IPS-18a (cell line): ENCODE data around the gene NDUFAB1.

Experiments
- H3K27ac ChIP-seq: one replicate; pipeline ENCODE4 v1.5.1; 2013; ENCODE audit warnings: low read length
- H3K27me3 ChIP-seq: one replicate; pipeline ENCODE4 v1.6.1; 2013; ENCODE audit warnings: mild to moderate bottlenecking, low read length; ENCODE audit not compliant: control insufficient read depth, insufficient read depth
- H3K36me3 ChIP-seq: one replicate; pipeline ENCODE4 v1.6.1; 2013; ENCODE audit warnings: low read depth, low read length; ENCODE audit not compliant: control insufficient read depth
- H3K4me1 ChIP-seq: one replicate; pipeline ENCODE4 v1.6.1; 2013; ENCODE audit warnings: low read depth, low read length; ENCODE audit not compliant: control insufficient read depth
- H3K4me3 ChIP-seq: one replicate; pipeline ENCODE4 v1.5.1; 2013; ENCODE audit warnings: low read length
- H3K9ac ChIP-seq: one replicate; pipeline ENCODE4 v1.6.1; 2013; ENCODE audit warnings: mild to moderate bottlenecking, low read length, moderate library complexity
- H3K9me3 ChIP-seq: one replicate; pipeline ENCODE4 v1.6.1; 2013; ENCODE audit warnings: low read depth, low read length; ENCODE audit not compliant: control insufficient read depth

The NDUFAB1 gene

GRCh38 chr16:23539984-23540816 is 55.9 kb downstream of the NDUFAB1 start:
- H3K9ac ChIP-seq = no peak overlapping the region
- no peaks in the 10 kb centered on the region for H3K4me1 ChIP-seq
- no peaks in the 10 kb centered on the region for H3K27me3 ChIP-seq
- H3K36me3 ChIP-seq = peaks cover 49% of the 10 kb centered on the region
- H3K27ac ChIP-seq = no peak overlapping the region
- no peaks in the 10 kb centered on the region for H3K9me3 ChIP-seq
- H3K4me3 ChIP-seq = no peak overlapping the region

- Histone ChIP-seq H3K36me3 (peaks cover 52% of the 10 kb centered on the region), H3K4me3 (no peak overlapping the region), H3K27ac (no peak overlapping the region), H3K9me3 (no peaks in the 10 kb centered on the region), H3K27me3 (no peaks in the 10 kb centered on the region), H3K4me1 (no peaks in the 10 kb centered on the region), H3K9ac (no peak overlapping the region)
Observed at GRCh38 chr16:23538919-23539278, 57.2 kb downstream of the NDUFAB1 start.

- Histone ChIP-seq H3K27me3 (no peaks in the 10 kb centered on the region), H3K9ac (no peak overlapping the region), H3K36me3 (peaks cover 59% of the 10 kb centered on the region), H3K27ac (no peak overlapping the region), H3K4me3 (no peak overlapping the region), H3K4me1 (no peaks in the 10 kb centered on the region), H3K9me3 (no peaks in the 10 kb centered on the region)
Observed at GRCh38 chr16:23537390-23537789, 58.7 kb downstream of the NDUFAB1 start.

GRCh38 chr16:23535901-23536300 is 60.2 kb downstream of the NDUFAB1 start:
- H3K27ac ChIP-seq = no peak overlapping the region
- no peak overlapping the region for H3K4me3 ChIP-seq
- H3K36me3 ChIP-seq = peaks cover 63% of the 10 kb centered on the region
- no peaks in the 10 kb centered on the region for H3K9me3 ChIP-seq
- no peak overlapping the region for H3K9ac ChIP-seq
- H3K4me1 ChIP-seq = no peaks in the 10 kb centered on the region
- H3K27me3 ChIP-seq = no peaks in the 10 kb centered on the region

- Histone ChIP-seq H3K27ac (no peak overlapping the region), H3K9ac (no peak overlapping the region), H3K27me3 (no peaks in the 10 kb centered on the region), H3K4me1 (no peaks in the 10 kb centered on the region), H3K4me3 (no peak overlapping the region), H3K9me3 (no peaks in the 10 kb centered on the region), H3K36me3 (peaks cover 63% of the 10 kb centered on the region)
Observed at GRCh38 chr16:23534868-23535860, 61.0 kb downstream of the NDUFAB1 start.

- Histone ChIP-seq H3K27me3 (no peaks in the 10 kb centered on the region), H3K4me3 (no peak overlapping the region), H3K36me3 (peaks cover 76% of the 10 kb centered on the region), H3K27ac (no peak overlapping the region), H3K9me3 (no peaks in the 10 kb centered on the region), H3K9ac (no peak overlapping the region), H3K4me1 (no peaks in the 10 kb centered on the region)
Observed at GRCh38 chr16:23532448-23532847, 63.7 kb downstream of the NDUFAB1 start.
